ENCODE measurements around the gene ARHGEF4.
"Not testable (repeated sequence)": the region's sequence is repeated elsewhere in the genome, so short reads cannot be mapped to it uniquely, and the experiment has no call there.

Gene ARHGEF4

DNA sequence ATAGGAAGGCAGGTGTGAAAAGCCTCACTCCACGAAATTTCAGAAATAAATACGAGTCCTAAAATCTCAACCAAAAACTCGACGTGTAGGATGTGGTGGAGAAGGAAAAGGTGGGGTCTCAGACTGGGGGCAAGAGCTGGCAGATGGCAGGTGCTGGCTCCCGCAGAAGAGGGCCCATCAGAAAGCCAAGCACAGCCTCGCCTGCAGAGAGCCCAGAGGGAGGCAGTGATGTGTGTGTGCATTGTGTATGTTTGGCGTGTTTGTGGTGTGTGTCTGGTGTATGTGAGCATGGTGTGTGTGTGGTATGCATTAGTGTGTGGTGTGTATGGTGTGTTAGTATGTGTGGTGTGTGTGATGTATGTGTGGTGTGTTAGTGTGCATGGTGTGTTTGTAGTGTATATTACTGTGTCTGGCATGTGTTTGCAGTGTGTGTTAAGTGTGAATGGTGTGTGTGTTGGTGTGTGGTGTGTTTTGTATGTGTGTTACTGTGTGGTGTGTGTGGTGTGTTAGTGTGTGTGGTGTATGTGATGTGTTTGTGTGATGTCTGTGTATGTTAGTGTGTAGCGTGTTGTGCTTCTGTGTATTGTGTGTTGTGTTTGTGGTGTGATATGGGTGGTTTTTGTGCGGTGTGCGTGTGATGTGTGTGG, 140.0 kb downstream of the ARHGEF4 start:
- no peaks in the 10 kb centered on the region for H3K27me3 ChIP-seq (ENCODE audit: control insufficient read depth in 1 of 2, insufficient read depth in 2 of 2, low read length in 2 of 2)
- H3K27ac ChIP-seq (ENCODE audit: low read depth, low read length): no peak overlapping the region
- no peak overlapping the region for H3K4me3 ChIP-seq (ENCODE audit: low read depth in 1 of 2, low read length in 2 of 2)
- no peak overlapping the region for H3K9ac ChIP-seq (ENCODE audit: low read length)
- no peaks in the 10 kb centered on the region for H3K9me3 ChIP-seq (ENCODE audit: low read length)
- H3K4me1 ChIP-seq (ENCODE audit: insufficient read depth, low read length): no peaks in the 10 kb centered on the region
- no peaks in the 10 kb centered on the region for H3K36me3 ChIP-seq (ENCODE audit: insufficient read depth, low read length)

DNA sequence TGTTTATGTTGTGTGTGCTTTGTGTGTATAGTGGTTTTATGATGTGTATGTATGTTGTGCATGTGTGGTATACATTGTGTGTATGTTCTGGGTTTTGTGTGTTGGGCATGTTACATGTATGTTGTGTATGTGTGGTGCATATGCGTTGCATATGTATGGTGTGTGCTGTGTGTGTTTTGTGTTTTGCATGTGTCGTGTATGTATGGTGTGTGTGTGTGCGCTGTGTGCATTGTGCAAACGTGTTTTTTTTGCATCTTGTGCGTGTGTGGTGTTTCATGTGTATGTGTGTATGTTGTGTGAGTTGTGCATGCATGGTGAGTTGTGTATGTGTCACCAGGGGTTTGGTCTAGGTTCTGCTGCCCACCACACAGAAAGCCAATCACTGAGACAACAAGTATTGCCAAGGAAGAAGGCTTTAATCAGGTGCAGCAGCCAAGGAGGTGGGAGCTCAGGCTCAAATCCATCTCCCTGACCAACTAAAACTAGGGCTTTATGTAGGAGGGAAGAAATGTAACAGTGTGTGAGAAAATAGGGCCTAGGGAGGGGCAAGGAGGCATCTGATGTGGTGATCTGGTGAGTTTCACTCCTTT, 140.8 kb downstream of the ARHGEF4 start:
- Histone ChIP-seq H3K9ac (ENCODE audit: low read length) (no peak overlapping the region), H3K9me3 (ENCODE audit: low read length) (no peaks in the 10 kb centered on the region), H3K4me1 (ENCODE audit: insufficient read depth, low read length) (no peaks in the 10 kb centered on the region), H3K4me3 (ENCODE audit: low read depth in 1 of 2, low read length in 2 of 2) (no peak overlapping the region), H3K27ac (ENCODE audit: low read depth, low read length) (no peak overlapping the region), H3K36me3 (ENCODE audit: insufficient read depth, low read length) (no peaks in the 10 kb centered on the region), H3K27me3 (ENCODE audit: control insufficient read depth in 1 of 2, insufficient read depth in 2 of 2, low read length in 2 of 2) (no peaks in the 10 kb centered on the region)

DNA sequence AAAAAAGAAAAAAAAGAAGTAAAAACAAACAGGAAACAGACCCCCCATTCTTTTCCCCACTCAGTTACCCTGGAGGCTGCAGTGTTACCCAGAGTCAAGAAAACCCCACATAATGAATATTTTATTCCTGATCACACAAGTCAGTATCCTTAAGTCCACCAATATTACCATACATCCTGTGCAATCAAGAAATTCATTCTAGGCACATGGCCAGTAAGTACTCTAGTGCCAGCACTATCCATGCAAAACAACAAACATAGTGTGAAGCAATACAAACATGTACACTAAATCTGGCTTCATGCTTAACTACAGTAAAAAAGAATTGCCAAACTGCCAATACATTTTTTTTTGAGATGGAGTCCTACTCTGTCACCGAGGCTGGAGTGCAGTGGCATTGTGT, 145.0 kb downstream of the ARHGEF4 start:
- no peaks in the 10 kb centered on the region for H3K36me3 ChIP-seq (ENCODE audit: insufficient read depth, low read length)
- H3K4me3 ChIP-seq (ENCODE audit: low read depth in 1 of 2, low read length in 2 of 2): no peak overlapping the region
- no peak overlapping the region for H3K9ac ChIP-seq (ENCODE audit: low read length)
- H3K4me1 ChIP-seq (ENCODE audit: insufficient read depth, low read length): no peaks in the 10 kb centered on the region
- no peaks in the 10 kb centered on the region for H3K27me3 ChIP-seq (ENCODE audit: control insufficient read depth in 1 of 2, insufficient read depth in 2 of 2, low read length in 2 of 2)
- no peaks in the 10 kb centered on the region for H3K9me3 ChIP-seq (ENCODE audit: low read length)
- H3K27ac ChIP-seq (ENCODE audit: low read depth, low read length): no peak overlapping the region

DNA sequence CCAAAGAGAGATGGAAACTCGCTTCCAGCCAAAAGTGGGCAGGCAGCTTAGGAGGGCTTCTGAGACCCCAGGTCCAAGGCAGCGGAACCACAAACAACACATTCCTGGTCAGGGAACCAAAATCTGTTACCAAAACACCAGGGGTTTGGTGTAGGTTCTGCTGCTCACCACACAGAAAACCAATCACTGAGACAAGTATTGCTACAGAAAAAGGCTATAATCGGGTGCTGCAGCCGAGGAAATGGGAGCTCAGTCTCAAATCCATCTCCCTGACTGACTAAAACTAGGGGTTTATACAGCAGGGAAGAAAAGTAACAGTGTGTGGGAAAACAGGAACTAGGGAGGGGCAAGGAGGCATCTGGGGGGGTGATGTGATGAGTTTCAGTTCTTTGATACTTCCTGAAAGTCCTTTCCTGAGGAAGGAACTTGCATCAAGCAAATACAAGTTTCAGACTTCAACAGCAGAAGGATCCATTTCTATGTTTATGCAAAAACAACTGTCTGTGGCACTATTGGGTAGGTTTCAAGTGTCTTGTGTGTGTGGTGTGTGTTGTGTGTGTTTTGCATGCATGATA, 148.6 kb downstream of the ARHGEF4 start:
- Histone ChIP-seq H3K4me1 (ENCODE audit: insufficient read depth, low read length) (no peaks in the 10 kb centered on the region), H3K36me3 (ENCODE audit: insufficient read depth, low read length) (no peaks in the 10 kb centered on the region), H3K9ac (ENCODE audit: low read length) (no peak overlapping the region), H3K9me3 (ENCODE audit: low read length) (no peaks in the 10 kb centered on the region), H3K4me3 (ENCODE audit: low read depth in 1 of 2, low read length in 2 of 2) (no peak overlapping the region), H3K27ac (ENCODE audit: low read depth, low read length) (no peak overlapping the region), H3K27me3 (ENCODE audit: control insufficient read depth in 1 of 2, insufficient read depth in 2 of 2, low read length in 2 of 2) (no peaks in the 10 kb centered on the region)

DNA sequence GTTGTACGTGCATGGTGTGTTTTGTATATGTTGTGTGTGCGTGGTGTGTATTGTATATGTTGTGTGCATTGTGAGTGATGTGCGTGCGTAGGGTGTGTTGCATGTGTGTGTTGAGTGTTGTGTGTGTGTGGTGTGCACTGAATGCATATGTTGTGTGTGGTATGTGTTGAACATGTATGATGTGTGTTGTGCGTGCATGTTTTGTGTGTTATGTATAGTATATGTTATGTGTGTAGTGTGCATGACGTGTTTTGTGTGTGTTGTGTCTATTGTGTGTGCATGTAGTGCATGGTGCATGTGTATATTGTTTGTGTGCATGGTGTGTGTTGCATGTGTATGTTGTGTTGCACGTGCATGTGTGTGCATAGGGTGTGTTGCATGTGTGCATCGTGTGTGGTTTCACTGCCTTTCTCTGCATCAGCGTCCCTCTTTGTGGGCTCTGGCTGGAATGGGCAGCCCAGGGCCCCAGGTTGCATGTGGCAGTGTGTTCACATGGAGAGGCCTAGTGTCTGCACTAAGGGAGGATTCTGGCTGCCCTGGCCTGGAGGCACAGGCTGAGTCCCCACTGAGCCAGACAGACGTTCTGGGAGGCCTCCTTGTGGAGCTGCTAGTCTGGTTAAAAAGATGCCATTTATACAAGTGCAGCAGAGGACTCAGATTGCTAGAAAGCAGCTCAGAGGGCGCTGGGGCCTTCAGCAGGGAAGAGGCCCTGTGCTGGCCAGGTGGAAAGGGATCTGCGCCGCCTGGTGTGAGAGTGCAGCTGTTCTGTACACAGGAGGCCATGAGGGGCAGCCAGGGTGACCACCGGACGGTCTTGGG, 149.3 kb downstream of the ARHGEF4 start:
- H3K4me1 ChIP-seq (ENCODE audit: insufficient read depth, low read length): no peaks in the 10 kb centered on the region

DNA sequence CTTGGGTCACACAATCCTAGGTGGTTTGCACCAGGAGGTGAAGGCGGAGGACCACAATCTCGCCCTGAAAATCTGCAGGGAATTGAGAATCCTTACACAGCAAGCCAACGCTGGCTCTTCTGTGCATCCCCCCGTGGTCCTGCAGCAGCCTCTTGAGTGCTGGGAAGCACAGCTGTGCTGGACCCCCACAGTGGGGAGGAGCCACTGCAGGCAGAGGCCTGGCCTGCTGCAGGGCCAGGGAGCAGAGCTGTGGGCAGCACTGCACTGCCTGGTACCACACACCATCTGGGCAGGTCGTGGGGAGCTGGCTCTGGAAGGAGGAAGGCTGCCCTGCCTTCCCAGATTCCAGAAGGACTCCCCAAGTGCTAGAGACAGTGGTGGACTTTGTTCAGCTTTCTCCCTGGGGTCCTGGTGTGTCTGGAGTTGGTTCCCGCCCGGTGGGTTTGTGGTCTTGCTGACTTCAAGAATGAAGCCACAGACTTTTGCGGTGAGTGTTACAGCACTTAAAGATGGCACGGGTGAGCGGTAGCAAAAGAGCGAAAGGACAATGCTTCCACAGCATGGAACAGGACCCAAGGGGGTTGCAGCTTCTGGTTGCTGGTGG, 150.3 kb downstream of the ARHGEF4 start:
- Histone ChIP-seq H3K27ac (ENCODE audit: low read depth, low read length) (no peak overlapping the region), H3K4me1 (ENCODE audit: insufficient read depth, low read length) (no peaks in the 10 kb centered on the region), H3K9me3 (ENCODE audit: low read length) (no peaks in the 10 kb centered on the region), H3K9ac (ENCODE audit: low read length) (no peak overlapping the region), H3K4me3 (ENCODE audit: low read depth in 1 of 2, low read length in 2 of 2) (no peak overlapping the region), H3K36me3 (ENCODE audit: insufficient read depth, low read length) (no peaks in the 10 kb centered on the region), H3K27me3 (ENCODE audit: control insufficient read depth in 1 of 2, insufficient read depth in 2 of 2, low read length in 2 of 2) (no peaks in the 10 kb centered on the region)

More for the DNA sequence above, 149.3 kb downstream of the ARHGEF4 start:
- H3K36me3 ChIP-seq (ENCODE audit: insufficient read depth, low read length): no peaks in the 10 kb centered on the region
- no peaks in the 10 kb centered on the region for H3K9me3 ChIP-seq (ENCODE audit: low read length)
- no peak overlapping the region for H3K27ac ChIP-seq (ENCODE audit: low read depth, low read length)
- no peak overlapping the region for H3K4me3 ChIP-seq (ENCODE audit: low read depth in 1 of 2, low read length in 2 of 2)
- H3K9ac ChIP-seq (ENCODE audit: low read length): no peak overlapping the region
- H3K27me3 ChIP-seq (ENCODE audit: control insufficient read depth in 1 of 2, insufficient read depth in 2 of 2, low read length in 2 of 2): no peaks in the 10 kb centered on the region

DNA sequence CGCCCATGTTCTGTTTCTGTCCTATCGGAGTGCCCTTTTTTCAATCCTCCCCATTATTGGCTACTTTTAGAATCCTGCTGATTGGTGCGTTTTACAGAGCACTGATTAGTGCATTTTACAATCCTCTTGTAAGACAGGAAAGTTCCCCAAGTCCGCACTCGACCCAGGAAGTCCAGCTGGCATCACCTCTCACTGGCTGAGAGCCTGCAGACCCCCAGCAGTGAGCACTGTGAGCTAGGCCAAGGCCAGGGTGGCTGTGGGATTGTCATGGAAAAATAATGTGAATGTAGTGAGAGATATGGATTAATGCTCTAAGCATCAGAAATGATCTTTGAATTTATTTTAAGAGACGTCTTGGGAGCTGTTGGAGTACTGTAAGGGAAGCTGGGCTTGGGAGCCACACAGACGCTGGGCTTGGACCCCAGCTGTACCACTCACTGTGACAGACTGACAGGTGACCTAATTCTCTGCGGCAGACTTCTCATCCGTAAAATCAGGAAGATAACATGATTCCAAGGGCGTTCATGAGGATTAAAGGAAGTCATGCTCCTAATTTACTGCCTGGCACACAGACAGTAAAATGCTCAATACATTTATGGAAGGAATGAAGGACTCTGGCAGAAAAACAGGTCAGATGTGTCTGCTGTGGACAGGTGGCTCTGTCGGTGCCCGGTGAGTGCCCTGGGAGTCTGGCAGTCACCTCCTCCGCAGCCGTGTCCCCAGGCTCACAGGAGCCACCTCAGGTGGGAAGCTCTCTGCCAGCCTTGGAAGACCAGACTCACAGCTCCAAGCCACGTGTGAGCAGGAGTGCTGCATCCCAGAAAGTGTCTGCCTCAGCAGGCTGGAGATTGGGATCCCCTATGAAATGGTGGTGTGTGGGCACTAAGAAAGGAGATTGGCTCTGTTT, 151.1 kb downstream of the ARHGEF4 start:
- H3K9ac ChIP-seq (ENCODE audit: low read length): no peak overlapping the region
- H3K27ac ChIP-seq (ENCODE audit: low read depth, low read length): no peak overlapping the region
- no peaks in the 10 kb centered on the region for H3K4me1 ChIP-seq (ENCODE audit: insufficient read depth, low read length)
- H3K4me3 ChIP-seq (ENCODE audit: low read depth in 1 of 2, low read length in 2 of 2): no peak overlapping the region
- no peaks in the 10 kb centered on the region for H3K27me3 ChIP-seq (ENCODE audit: control insufficient read depth in 1 of 2, insufficient read depth in 2 of 2, low read length in 2 of 2)
- no peaks in the 10 kb centered on the region for H3K36me3 ChIP-seq (ENCODE audit: insufficient read depth, low read length)
- H3K9me3 ChIP-seq (ENCODE audit: low read length): no peaks in the 10 kb centered on the region

DNA sequence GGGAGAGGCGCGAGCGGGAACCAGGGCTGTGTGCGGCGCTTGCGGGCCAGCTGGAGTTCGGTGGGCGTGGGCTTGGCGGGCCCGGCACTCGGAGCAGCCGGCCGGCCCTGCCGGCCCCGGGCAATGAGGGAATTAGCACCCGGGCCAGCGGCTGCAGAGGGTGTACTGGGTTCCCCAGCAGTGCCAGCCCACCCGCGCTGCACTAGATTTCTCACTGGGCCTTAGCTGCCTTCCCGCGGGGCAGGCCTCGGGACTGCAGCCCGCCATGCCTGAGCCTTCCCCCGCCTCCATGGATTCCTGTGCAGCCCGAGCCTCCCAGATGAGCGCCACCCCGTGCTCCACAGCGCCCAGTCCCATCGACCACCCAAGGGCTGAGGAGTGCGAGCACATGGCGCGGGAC, 154.7 kb downstream of the ARHGEF4 start:
- not testable (repeated sequence) for H3K36me3 ChIP-seq (ENCODE audit: insufficient read depth, low read length); H3K27me3 ChIP-seq (ENCODE audit: control insufficient read depth in 1 of 2, insufficient read depth in 2 of 2, low read length in 2 of 2); H3K27ac ChIP-seq (ENCODE audit: low read depth, low read length); H3K4me1 ChIP-seq (ENCODE audit: insufficient read depth, low read length); H3K9me3 ChIP-seq (ENCODE audit: low read length); H3K9ac ChIP-seq (ENCODE audit: low read length); H3K4me3 ChIP-seq (ENCODE audit: low read depth in 1 of 2, low read length in 2 of 2)

DNA sequence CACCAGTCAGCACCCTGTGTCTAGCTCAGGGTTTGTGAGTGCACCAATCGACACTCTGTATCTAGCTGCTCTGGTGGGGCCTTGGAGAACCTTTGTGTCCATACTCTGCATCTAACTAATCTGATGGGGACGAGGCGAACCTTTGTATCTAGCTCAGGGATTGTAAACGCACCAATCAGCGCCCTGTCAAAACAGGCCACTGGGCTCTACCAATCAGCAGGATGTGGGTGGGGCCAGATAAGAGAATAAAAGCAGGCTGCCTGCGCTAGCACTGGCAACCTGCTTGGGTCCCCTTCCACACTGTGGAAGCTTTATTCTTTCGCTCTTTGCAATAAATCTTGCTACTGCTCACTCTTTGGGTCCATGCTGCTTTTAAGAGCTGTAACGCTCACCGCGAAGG, 155.3 kb downstream of the ARHGEF4 start:
- H3K9ac ChIP-seq (ENCODE audit: low read length); H3K4me3 ChIP-seq (ENCODE audit: low read depth in 1 of 2, low read length in 2 of 2); H3K36me3 ChIP-seq (ENCODE audit: insufficient read depth, low read length); H3K27me3 ChIP-seq (ENCODE audit: control insufficient read depth in 1 of 2, insufficient read depth in 2 of 2, low read length in 2 of 2); H3K9me3 ChIP-seq (ENCODE audit: low read length); H3K27ac ChIP-seq (ENCODE audit: low read depth, low read length); H3K4me1 ChIP-seq (ENCODE audit: insufficient read depth, low read length): not testable (repeated sequence)

DNA sequence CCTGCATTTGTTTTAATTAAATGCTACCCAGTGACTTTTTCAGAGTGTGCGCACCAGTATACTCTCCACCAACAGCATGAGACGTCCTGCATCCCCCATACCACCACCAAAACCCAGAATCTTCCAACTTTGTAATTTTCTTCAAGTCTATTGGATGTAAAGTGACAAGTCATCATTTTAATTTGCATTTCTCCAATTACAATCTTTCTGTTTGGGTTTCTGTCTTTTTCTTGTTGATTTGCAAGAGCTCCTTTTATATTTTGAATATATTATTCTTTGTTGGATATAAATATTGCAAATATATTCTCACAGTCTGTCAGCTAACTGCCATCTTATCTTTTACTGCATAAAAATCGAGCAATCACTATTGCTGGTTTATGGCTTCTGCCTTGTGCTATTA, 160.0 kb downstream of the ARHGEF4 start:
- Histone ChIP-seq H3K4me3 (ENCODE audit: low read depth in 1 of 2, low read length in 2 of 2) (no peak overlapping the region), H3K27ac (ENCODE audit: low read depth, low read length) (no peak overlapping the region), H3K36me3 (ENCODE audit: insufficient read depth, low read length) (no peaks in the 10 kb centered on the region), H3K4me1 (ENCODE audit: insufficient read depth, low read length) (no peaks in the 10 kb centered on the region), H3K9ac (ENCODE audit: low read length) (no peak overlapping the region), H3K27me3 (ENCODE audit: control insufficient read depth in 1 of 2, insufficient read depth in 2 of 2, low read length in 2 of 2) (no peaks in the 10 kb centered on the region), H3K9me3 (ENCODE audit: low read length) (no peaks in the 10 kb centered on the region)
